GM21528 (cell line): Measurements from ENCODE around the gene OGFR.
A peak's percentile ranks its signal among the peaks of the same experiment; 100 is the strongest.
"Not testable (repeated sequence)": the region's sequence is repeated elsewhere in the genome, so short reads cannot be mapped to it uniquely, and the experiment has no call there.

Experiments
- ATAC-seq: cut with Tn5 transposase; IDR thresholded peaks from one replicate; pipeline ENCODE4 v1.9.1; 2021; ENCODE audit warnings: mild to moderate bottlenecking, moderate library complexity; ENCODE audit not compliant: unreplicated experiment, low FRiP score

Gene OGFR

DNA sequence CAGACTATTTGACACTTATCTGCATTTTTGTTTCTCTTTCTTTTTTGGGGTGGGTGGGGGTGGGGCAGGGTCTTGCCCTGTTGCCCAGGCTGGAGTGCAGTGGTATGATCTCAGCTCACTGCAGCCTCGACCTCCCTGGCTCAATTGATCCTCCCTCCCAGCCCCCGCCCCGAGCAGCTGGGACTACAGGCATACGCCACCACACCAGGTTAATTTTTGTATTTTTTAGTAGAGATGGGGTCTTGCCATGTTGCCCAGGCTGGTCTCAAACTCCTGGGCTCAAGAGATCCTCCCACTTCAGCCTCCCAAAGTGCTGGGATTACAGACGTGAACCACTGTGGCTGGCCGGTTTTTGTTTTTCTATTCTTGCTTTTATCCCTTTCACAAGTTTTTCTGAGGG lies 48.7 kb downstream of the OGFR start:
- ATAC-seq, result not testable (repeated sequence)

DNA sequence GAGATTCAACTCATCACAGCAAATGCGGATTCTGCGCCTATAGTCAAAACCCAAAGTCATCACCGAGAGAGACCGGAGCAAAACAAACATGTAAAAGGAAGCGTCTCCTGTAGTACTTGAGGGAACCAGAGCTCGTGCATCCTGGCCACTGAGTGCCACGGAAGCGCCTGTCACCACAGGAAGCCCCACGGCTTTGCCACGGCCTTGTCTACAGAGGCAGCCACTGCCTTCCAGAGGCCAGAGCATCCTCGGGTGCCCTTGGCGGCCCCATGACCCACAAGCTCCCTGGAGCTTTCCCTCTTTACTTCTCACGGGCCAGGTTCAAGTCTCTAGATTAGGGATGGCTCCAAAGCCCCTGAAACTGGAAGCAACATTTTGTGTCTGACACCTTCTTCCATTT lies 49.5 kb downstream of the OGFR start:
- no peak for ATAC-seq

DNA sequence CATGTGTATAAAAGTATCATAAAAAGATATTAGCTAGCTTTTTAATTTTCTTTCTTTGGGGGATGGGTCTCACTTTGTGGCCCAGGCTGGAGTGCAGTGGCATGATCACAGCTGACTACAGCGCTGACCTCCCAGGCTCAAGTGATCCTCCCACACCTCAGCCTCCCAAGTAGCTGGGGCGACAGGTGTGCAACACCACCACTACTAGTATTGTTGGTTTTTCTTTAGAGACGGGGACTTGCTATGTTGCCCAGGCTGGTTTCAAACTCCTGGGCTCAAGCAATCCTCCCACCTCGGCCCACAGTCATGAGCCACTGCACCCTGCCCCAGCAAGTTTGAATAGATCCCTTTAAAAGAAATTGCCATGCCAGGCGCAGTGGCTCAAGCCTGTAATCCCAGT lies 50.5 kb downstream of the OGFR start:
- no peak for ATAC-seq

DNA sequence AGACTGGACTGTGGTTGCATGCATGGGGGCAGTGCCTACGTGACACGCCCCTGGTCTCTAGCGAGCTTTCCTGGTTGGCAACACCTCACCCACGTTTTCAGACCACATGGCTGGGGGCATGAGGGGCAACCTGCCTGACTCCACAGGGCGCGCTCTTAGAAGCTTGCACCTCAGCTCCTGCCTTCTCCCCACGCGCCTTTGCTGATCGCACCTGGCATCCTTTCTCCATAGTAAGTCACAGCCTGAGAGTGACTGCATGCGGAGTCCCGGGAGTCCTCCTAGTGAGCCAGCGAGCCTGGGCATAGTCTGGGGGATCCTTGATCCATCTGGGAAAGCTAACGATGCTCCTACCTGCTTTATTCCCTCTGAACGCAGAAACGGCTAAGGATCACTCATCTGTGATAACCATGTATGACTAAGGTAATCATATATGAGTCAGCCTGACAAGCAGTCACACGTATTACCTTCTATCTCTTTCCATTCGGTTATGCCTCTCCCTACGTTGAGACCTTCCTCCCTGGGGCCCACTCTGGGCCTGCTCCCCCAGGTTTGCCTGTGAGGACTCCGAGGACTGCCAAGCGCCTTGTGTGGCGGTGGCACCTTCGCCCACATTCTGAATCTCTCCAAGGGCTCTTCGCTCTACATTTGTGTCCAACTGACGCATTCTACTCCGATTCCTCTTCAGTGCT lies 52.4 kb downstream of the OGFR start:
- ATAC-seq, result no peak

DNA sequence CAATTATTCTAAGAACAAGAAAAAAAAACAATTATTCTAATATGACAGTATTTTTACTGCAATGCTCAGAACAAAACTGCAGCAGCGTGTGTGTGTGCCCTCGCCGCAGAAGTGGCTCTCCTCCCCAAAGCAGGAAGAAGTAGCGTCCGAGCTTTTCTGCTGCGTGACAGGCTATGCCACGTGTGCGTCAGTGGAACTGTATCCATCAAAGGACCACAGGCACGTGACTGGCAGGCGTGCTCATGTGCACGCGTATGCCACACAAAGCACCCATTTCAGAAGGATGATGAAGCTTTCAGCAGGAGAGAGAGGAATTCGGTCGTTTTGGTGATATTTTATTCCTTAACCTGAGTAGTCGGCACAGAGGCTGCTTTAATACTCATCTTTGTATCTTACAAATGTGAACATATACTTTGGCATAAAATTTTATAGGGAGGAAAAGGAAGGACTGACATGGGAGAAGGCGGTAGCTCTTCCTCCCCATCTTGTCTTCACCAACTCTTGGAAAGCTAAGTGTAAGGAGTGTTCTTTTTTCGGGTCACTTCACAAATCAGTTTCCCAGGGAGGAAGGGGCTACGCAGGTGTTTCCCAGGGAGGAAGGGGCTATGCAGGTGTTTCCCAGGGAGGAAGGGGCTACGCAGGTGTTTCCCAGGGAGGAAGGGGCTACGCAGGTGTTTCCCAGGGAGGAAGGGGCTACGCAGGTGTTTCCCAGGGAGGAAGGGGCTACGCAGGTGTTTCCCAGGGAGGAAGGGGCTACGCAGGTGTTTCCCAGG lies 53.6 kb downstream of the OGFR start:
- no peak for ATAC-seq

DNA sequence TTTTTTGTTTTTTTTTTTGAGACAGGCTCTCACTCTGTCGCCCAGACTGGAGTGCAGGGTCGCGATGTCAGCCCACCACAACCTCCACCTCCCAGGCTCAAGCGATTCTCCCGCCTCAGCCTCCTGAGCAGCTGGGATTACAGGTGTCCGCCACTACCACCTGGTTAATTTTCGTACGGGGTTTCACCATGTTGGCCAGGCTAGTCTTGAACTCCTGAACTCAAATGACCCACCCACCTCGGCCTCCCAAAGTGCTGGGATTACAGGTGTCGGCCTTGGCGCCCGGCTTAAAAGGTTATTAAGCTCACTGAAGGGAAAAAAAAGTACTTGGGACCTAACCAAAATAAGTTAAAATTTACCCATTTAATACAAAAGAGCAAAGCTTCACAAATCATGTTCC lies 55.1 kb downstream of the OGFR start:
- ATAC-seq, result no peak

DNA sequence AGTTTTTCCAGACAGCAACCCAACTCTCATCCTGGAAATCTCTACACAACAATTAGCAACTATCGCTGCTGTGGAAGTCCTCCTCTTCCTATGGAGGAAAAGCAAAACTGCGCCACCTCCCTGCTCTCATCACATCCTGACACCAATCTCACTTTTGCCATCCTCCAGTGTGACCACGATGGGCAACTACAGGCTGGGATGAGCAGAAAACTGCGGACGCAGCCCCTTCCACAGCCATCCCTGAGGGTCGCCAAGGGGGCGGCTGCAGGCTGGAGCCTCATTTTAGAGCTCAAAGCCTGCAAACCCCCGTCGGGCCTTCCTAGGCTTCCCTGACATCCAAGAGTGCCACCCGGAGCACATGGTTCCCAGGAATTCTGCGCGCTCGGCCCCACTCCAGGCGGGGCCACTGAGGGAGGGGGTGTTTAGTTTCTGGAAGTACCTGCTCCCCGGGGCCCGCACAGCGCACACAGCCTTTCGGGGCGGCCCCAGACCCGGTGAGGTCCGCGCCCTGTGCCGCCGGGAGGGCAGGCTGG lies 55.8 kb downstream of the OGFR start:
- no peak for ATAC-seq

DNA sequence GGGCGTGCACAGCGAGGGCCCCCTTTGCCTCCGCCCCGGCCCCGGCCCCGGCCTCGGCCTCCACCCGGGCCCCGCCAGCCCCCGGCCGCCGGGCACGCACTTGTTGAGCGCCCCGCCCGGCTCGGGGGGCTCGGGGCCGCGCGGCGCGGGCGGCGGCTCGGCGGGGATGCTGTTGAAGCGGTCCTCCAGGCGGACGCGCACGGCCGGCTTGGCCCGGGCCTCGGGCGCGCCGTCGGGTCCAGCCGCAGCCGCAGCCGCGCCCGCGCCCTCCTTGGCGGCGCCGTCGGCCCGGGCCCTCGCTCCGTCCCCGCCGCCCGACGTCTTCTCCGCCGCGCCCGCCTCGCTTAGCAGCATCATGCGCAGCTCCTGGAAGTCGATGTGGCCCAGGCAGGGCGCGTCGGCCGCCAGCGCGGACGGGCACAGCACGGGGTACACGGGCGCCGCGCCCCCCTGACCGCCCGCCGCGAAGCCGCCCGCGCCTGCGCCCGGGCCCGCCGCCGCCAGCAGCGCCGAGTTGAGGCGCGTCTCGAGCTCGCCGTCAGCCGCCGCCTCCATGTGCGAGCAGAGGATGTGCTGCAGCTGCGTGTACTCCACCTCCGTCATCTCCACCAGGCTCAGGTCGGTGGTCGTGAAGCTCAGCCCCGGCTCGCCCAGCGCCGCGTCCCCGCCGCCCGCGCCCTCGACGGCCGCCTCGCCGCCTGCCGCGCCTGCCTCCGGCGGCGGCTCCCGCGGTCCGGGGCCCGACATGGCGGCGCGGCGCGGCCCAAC lies 56.5 kb downstream of the OGFR start:
- ATAC-seq, result peak; percentile 35

DNA sequence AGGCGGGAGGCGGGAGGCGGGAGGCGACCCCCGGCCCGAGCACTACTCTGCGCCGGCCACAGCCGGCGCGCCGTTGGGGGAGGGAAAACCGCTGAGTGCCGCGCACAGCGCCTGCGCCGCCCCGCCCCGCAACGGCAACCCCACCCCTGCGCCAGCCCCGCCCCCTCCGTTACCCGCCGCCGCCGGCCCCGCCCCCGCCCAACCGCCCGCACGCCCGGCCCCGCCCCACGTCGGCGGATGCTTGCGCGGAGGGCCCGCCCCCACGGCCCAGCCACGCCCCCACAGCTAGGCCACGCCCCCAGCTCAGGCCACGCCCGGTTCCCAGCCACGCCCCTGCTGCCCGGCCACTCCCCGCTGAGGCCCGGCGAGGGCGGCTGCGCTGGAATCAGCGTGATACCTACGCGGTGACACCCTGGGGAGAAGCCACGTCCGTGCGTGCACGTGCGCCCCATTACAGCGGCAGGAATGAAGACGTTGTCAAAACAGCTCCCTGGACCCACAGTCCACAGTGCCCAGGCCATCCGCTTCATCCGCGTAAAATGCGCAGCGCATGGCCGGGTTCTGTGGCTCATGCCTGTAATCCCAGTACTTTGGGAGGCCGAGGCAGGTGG lies 57.2 kb downstream of the OGFR start, which contains the start of gene TCFL5:
TCFL5 (minus strand) TSS at position 97 of the 611 bp plus-strand sequence. CDS start 152 bp downstream, outside the sequence.
- peak; percentile 57 for ATAC-seq
